HUES48 (cell line): ENCODE data around the gene PPP1R12B.

ENCODE experiments used
- H3K27ac ChIP-seq: one replicate; pipeline ENCODE4 v1.7.0; 2013; ENCODE audit warnings: low read depth, low read length, inconsistent platforms
- H3K27me3 ChIP-seq: 2 replicates; pipeline ENCODE4 v1.6.1; 2013; ENCODE audit warnings: mild to moderate bottlenecking, low read length; ENCODE audit not compliant: control insufficient read depth, insufficient read depth
- H3K36me3 ChIP-seq: 2 replicates; pipeline ENCODE4 v1.6.1; 2013; ENCODE audit warnings: low read length; ENCODE audit not compliant: control insufficient read depth, insufficient read depth
- H3K4me1 ChIP-seq: 2 replicates; pipeline ENCODE4 v1.6.1; 2013; ENCODE audit warnings: mild to moderate bottlenecking, low read length; ENCODE audit not compliant: control insufficient read depth, insufficient read depth
- H3K4me3 ChIP-seq: 2 replicates; pipeline ENCODE4 v1.5.1; 2013; ENCODE audit warnings: mild to moderate bottlenecking, low read depth, low read length
- H3K9ac ChIP-seq: 2 replicates; pipeline ENCODE4 v1.6.1; 2013; ENCODE audit warnings: mild to moderate bottlenecking, low read depth, low read length, moderate library complexity
- H3K9me3 ChIP-seq: 2 replicates; pipeline ENCODE4 v1.6.1; 2013; ENCODE audit warnings: low read length; ENCODE audit not compliant: control insufficient read depth, insufficient read depth

The PPP1R12B gene

GRCh38 chr1:202564958-202565495 lies 216.5 kb downstream of the PPP1R12B start:
- Histone ChIP-seq H3K27ac (no peak overlapping the region), H3K4me3 (no peak overlapping the region), H3K9ac (no peak overlapping the region), H3K9me3 (no peaks in the 10 kb centered on the region), H3K4me1 (peaks cover 58% of the 10 kb centered on the region), H3K36me3 (peaks cover 2% of the 10 kb centered on the region), H3K27me3 (no peaks in the 10 kb centered on the region)

GRCh38 chr1:202565890-202566602 lies 217.5 kb downstream of the PPP1R12B start:
- Histone ChIP-seq H3K27me3 (no peaks in the 10 kb centered on the region), H3K9me3 (no peaks in the 10 kb centered on the region), H3K4me1 (peaks cover 55% of the 10 kb centered on the region), H3K27ac (peak overlapping the region; percentile 94), H3K36me3 (peaks cover 2% of the 10 kb centered on the region), H3K4me3 (no peak overlapping the region), H3K9ac (peak overlapping the region; percentile 25; the same call in 1 of the 2 replicates)

- Histone ChIP-seq H3K36me3 (peaks cover 2% of the 10 kb centered on the region), H3K4me1 (peaks cover 43% of the 10 kb centered on the region), H3K27ac (peak overlapping the region; percentile 94), H3K9ac (peak overlapping the region; percentile 28; the same call in 1 of the 2 replicates), H3K27me3 (no peaks in the 10 kb centered on the region), H3K9me3 (no peaks in the 10 kb centered on the region), H3K4me3 (peak overlapping the region; percentile 48)
Measured at GRCh38 chr1:202567738-202568137, 219.2 kb downstream of the PPP1R12B start.

- no peak overlapping the region; the same call in 1 of the 2 replicates for H3K9ac ChIP-seq
- no peak overlapping the region for H3K4me3 ChIP-seq
- H3K27ac ChIP-seq, result peak overlapping the region; percentile 94
- H3K9me3 ChIP-seq, result no peaks in the 10 kb centered on the region
- H3K36me3 ChIP-seq, result peaks cover 2% of the 10 kb centered on the region; the same call in 1 of the 2 replicates
- peaks cover 43% of the 10 kb centered on the region for H3K4me1 ChIP-seq
- H3K27me3 ChIP-seq, result no peaks in the 10 kb centered on the region
Measured at GRCh38 chr1:202568410-202568809, 219.9 kb downstream of the PPP1R12B start.

- Histone ChIP-seq H3K9me3 (no peaks in the 10 kb centered on the region), H3K36me3 (peaks cover 2% of the 10 kb centered on the region; the same call in 1 of the 2 replicates), H3K4me1 (peaks cover 43% of the 10 kb centered on the region), H3K9ac (no peak overlapping the region), H3K27me3 (no peaks in the 10 kb centered on the region), H3K27ac (peak overlapping the region; percentile 94), H3K4me3 (no peak overlapping the region)
Measured at GRCh38 chr1:202568826-202569225, 220.3 kb downstream of the PPP1R12B start.

GRCh38 chr1:202569393-202570322 lies 221.2 kb downstream of the PPP1R12B start:
- no peak overlapping the region for H3K9ac ChIP-seq
- H3K36me3 ChIP-seq, result 0 out of 2 replicates have a peak, but pooled peaks cover 2% of the 10 kb centered on the region
- H3K4me3 ChIP-seq, result no peak overlapping the region
- H3K27me3 ChIP-seq, result no peaks in the 10 kb centered on the region
- H3K9me3 ChIP-seq, result no peaks in the 10 kb centered on the region
- H3K4me1 ChIP-seq, result peaks cover 43% of the 10 kb centered on the region
- peak overlapping the region; percentile 94 for H3K27ac ChIP-seq

GRCh38 chr1:202571719-202572339 lies 223.3 kb downstream of the PPP1R12B start:
- H3K27me3 ChIP-seq, result no peaks in the 10 kb centered on the region
- peaks cover 38% of the 10 kb centered on the region for H3K4me1 ChIP-seq
- H3K9me3 ChIP-seq, result no peaks in the 10 kb centered on the region
- no peak overlapping the region for H3K27ac ChIP-seq
- no peak overlapping the region for H3K9ac ChIP-seq
- H3K36me3 ChIP-seq, result no peaks in the 10 kb centered on the region
- H3K4me3 ChIP-seq, result no peak overlapping the region

GRCh38 chr1:202572867-202573266 lies 224.4 kb downstream of the PPP1R12B start:
- peaks cover 38% of the 10 kb centered on the region for H3K4me1 ChIP-seq

GRCh38 chr1:202575918-202576653 lies 227.6 kb downstream of the PPP1R12B start:
- no peak overlapping the region for H3K9ac ChIP-seq
- H3K9me3 ChIP-seq, result no peaks in the 10 kb centered on the region
- peak overlapping the region; percentile 73 for H3K27ac ChIP-seq
- peaks cover 45% of the 10 kb centered on the region for H3K4me1 ChIP-seq
- H3K36me3 ChIP-seq, result no peaks in the 10 kb centered on the region
- H3K4me3 ChIP-seq, result no peak overlapping the region; the same call in 1 of the 2 replicates
- H3K27me3 ChIP-seq, result no peaks in the 10 kb centered on the region

More at GRCh38 chr1:202572867-202573266, 224.4 kb downstream of the PPP1R12B start:
- H3K27ac ChIP-seq, result no peak overlapping the region
- no peak overlapping the region for H3K9ac ChIP-seq
- no peak overlapping the region for H3K4me3 ChIP-seq
- no peaks in the 10 kb centered on the region for H3K27me3 ChIP-seq
- no peaks in the 10 kb centered on the region for H3K36me3 ChIP-seq
- H3K9me3 ChIP-seq, result no peaks in the 10 kb centered on the region

GRCh38 chr1:202576816-202577215 lies 228.3 kb downstream of the PPP1R12B start:
- Histone ChIP-seq H3K27me3 (no peaks in the 10 kb centered on the region), H3K27ac (peak overlapping the region; percentile 73), H3K9ac (no peak overlapping the region), H3K4me3 (no peak overlapping the region), H3K9me3 (no peaks in the 10 kb centered on the region), H3K4me1 (peaks cover 45% of the 10 kb centered on the region), H3K36me3 (no peaks in the 10 kb centered on the region)
